ENCODE measurements around the gene FIGNL2. TPM values are rescaled to one million over a fixed set of nuclear protein-coding genes. Genes with fewer than 3 reads are reported as not detected.

The FIGNL2 gene
- total and polyA plus RNA-seq, 2 experiments from 2014 or later: 1.1 to 5.2 TPM

DNA sequence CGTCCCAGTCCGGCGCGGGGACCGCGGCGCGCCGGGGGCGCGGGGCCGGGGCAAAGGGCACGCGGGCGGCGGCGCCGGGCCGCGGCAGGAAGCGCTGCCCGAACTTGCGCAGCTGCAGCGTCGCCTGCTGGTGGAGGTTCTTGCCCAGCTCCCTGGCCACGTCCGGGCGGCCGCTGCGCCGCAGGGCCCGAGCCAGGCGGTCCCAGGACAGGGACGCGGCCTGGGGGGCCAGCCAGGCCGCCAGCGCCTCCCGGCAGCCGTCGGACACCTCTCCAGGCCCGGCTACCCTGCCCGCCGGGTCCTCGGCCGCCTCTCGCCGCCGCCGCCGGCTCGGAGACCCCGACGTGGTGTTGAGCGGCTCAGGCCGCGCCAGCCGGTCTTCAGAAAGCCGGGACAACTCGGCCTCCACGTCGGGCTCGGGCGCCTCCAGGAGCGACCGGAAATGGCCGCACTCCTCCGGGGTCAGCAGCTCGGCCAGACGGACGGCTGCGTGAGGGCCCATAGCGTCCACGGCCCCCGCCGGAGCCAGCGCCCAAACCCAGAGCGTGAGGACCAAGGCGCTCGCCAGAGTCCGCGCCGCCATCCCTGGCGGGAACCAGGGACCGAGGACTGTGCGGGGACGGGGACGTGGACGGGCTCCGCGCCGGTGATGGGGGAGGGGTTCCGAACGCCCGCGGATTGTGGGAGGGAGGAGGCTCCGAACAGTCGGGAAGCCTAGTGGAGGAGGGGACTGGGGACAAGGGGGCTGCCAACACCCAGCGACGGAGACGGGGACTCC is 34.0 kb downstream of the FIGNL2 start:
- TF ChIP-seq NANOG (IDR thresholded peaks at IDR 0.05; ENCODE audit: borderline replicate concordance) (no peak), CREB1 (CRISPR knock-in tag; IDR thresholded peaks at IDR 0.05; ENCODE audit: low read depth) (no peak), CTCF (conservative IDR thresholded peaks at IDR 0.05; ENCODE audit: low read depth in 2 of 2) (peak; percentile 27 to 77; a peak in 3 of 4 replicates), EZH2 (IDR thresholded peaks at IDR 0.05; ENCODE audit: low read depth, unreplicated experiment) (no peak), REST (IDR thresholded peaks at IDR 0.05; ENCODE audit: unreplicated experiment) (no peak), POLR2AphosphoS5 (IDR thresholded peaks at IDR 0.05; ENCODE audit: low read depth) (peak; percentile 49; the same call in 1 of the 2 replicates), EZH2phosphoT487 (IDR thresholded peaks at IDR 0.05; ENCODE audit: unreplicated experiment) (no peak)
- TF ChIP-seq, protein P1, sequence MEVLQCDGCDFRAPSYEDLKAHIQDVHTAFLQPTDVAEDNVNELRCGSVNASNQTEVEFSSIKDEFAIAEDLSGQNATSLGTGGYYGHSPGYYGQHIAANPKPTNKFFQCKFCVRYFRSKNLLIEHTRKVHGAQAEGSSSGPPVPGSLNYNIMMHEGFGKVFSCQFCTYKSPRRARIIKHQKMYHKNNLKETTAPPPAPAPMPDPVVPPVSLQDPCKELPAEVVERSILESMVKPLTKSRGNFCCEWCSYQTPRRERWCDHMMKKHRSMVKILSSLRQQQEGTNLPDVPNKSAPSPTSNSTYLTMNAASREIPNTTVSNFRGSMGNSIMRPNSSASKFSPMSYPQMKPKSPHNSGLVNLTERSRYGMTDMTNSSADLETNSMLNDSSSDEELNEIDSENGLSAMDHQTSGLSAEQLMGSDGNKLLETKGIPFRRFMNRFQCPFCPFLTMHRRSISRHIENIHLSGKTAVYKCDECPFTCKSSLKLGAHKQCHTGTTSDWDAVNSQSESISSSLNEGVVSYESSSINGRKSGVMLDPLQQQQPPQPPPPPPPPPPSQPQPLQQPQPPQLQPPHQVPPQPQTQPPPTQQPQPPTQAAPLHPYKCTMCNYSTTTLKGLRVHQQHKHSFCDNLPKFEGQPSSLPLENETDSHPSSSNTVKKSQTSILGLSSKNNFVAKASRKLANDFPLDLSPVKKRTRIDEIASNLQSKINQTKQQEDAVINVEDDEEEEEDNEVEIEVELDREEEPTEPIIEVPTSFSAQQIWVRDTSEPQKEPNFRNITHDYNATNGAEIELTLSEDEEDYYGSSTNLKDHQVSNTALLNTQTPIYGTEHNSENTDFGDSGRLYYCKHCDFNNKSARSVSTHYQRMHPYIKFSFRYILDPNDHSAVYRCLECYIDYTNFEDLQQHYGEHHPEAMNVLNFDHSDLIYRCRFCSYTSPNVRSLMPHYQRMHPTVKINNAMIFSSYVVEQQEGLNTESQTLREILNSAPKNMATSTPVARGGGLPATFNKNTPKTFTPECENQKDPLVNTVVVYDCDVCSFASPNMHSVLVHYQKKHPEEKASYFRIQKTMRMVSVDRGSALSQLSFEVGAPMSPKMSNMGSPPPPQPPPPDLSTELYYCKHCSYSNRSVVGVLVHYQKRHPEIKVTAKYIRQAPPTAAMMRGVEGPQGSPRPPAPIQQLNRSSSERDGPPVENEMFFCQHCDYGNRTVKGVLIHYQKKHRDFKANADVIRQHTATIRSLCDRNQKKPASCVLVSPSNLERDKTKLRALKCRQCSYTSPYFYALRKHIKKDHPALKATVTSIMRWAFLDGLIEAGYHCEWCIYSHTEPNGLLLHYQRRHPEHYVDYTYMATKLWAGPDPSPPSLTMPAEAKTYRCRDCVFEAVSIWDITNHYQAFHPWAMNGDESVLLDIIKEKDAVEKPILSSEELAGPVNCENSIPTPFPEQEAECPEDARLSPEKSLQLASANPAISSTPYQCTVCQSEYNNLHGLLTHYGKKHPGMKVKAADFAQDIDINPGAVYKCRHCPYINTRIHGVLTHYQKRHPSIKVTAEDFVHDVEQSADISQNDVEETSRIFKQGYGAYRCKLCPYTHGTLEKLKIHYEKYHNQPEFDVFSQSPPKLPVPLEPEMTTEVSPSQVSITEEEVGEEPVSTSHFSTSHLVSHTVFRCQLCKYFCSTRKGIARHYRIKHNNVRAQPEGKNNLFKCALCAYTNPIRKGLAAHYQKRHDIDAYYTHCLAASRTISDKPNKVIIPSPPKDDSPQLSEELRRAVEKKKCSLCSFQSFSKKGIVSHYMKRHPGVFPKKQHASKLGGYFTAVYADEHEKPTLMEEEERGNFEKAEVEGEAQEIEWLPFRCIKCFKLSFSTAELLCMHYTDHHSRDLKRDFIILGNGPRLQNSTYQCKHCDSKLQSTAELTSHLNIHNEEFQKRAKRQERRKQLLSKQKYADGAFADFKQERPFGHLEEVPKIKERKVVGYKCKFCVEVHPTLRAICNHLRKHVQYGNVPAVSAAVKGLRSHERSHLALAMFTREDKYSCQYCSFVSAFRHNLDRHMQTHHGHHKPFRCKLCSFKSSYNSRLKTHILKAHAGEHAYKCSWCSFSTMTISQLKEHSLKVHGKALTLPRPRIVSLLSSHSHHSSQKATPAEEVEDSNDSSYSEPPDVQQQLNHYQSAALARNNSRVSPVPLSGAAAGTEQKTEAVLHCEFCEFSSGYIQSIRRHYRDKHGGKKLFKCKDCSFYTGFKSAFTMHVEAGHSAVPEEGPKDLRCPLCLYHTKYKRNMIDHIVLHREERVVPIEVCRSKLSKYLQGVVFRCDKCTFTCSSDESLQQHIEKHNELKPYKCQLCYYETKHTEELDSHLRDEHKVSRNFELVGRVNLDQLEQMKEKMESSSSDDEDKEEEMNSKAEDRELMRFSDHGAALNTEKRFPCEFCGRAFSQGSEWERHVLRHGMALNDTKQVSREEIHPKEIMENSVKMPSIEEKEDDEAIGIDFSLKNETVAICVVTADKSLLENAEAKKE (CRISPR knock-in tag; IDR thresholded peaks at IDR 0.05): no peak
- DNase-seq (ENCODE audit: low spot score) (peak; percentile 89), ATAC-seq (peak; percentile 64)
- no peak overlapping the region for H3K27ac Mint-ChIP-seq
- H3K9me3 Mint-ChIP-seq: no peaks in the 10 kb centered on the region; the same call in 1 of the 3 replicates
- no peaks in the 10 kb centered on the region for H3K36me3 ChIP-seq (ENCODE audit: insufficient read depth)
- no peak overlapping the region for H3K27ac ChIP-seq (ENCODE audit: low read depth)
- no peaks in the 10 kb centered on the region for H3K79me2 ChIP-seq (replicated peaks; ENCODE audit: insufficient read depth)
- peak overlapping the region; percentile 74 for H3K4me3 Mint-ChIP-seq
- peaks cover 13% of the 10 kb centered on the region; the same call in 1 of the 2 replicates for H3F3A ChIP-seq (replicated peaks; ENCODE audit: low read depth)
- H3K4me2 ChIP-seq: peak overlapping the region; percentile 87
- no peaks in the 10 kb centered on the region; the same call in 1 of the 2 replicates for H4K20me1 ChIP-seq (replicated peaks; ENCODE audit: insufficient read depth)
- peak overlapping the region; percentile 80 for H3K4me3 ChIP-seq
- peak overlapping the region; percentile 90 for H2AFZ ChIP-seq
- no peaks in the 10 kb centered on the region; the same call in 2 of the 3 replicates for H3K36me3 Mint-ChIP-seq (ENCODE audit: low read depth)
- H3K9me2 ChIP-seq (ENCODE audit: insufficient read depth): no peaks in the 10 kb centered on the region
- H3K4me1 Mint-ChIP-seq: peaks cover 27% of the 10 kb centered on the region
- H3K27me3 ChIP-seq (ENCODE audit: insufficient read depth): peaks cover 60% of the 10 kb centered on the region
- peaks cover 17% of the 10 kb centered on the region for H3K4me1 ChIP-seq (ENCODE audit: insufficient read depth)
- H3K27me3 Mint-ChIP-seq (ENCODE audit: insufficient read depth, low read depth, poor library complexity): peaks cover 27% of the 10 kb centered on the region
